CD4-positive, alpha-beta T cell treated with Interleukin-21 for 1 hour (primary cell): ENCODE measurements around the gene ACAA2.

Experiments used
- DNase-seq: peaks from one replicate; pipeline ENCODE4 v3.0.0-alpha.2; 2020

ACAA2 gene

GRCh38 chr18:49733896-49734585 is 79.3 kb downstream of the ACAA2 start:
- DNase-seq = no peak

- DNase-seq = no peak
Observed at GRCh38 chr18:49733321-49733720, 80.0 kb downstream of the ACAA2 start.
